Activated CD8-positive, alpha-beta memory T cell treated with anti-CD3 and anti-CD28 coated beads, Interleukin-2, amount 50 U/mL, for 48 hours (primary cell): ENCODE measurements around the gene NAXD.
A peak's percentile ranks its signal among the peaks of the same experiment; 100 is the strongest.
"Not testable (repeated sequence)": the region's sequence is repeated elsewhere in the genome, so short reads cannot be mapped to it uniquely, and the experiment has no call there.

Source experiments
- DNase-seq: peaks from one replicate; pipeline ENCODE4 v3.0.0-alpha.2; 2020

Gene NAXD

DNA sequence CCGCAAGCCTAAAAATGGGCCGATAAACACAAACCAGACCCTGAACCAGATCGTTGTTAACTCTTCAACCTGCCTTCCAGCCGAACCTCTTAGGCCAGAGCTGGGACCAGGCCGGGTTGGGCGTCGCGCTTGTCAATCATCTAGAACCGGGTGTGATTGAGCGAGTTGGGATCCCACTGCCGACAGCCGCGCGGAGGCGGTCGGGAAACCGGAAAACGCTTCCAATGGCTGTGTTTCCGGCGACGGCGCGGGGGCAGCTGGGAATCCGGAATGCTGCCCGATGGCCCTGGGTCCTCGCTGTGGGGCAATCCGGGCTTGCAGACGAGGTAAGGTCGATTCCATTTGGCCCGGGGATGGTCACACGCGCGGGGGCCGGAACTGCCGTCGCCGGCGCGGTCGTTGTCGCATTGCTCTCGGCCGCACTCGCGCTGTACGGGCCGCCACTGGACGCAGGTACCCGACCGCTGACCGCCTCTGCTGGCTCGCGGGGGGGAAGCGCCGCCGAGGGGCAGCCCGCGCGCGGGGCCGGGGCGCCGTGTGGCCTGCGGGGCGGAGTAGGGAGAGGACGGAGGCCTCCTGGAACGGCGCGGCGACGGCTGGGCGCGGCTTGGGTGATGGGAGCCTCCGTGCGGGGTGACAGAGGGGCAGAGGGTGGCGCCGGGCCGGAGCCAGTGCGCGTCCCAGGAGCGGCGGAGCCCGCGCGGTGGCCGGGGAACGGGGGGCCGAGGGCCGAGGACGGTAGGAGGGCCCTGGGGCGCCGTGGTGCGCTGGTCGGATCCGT is at the start of gene NAXD:
Gene NAXD (plus strand): TSS at position 224 of the 781 bp plus-strand sequence. CDS start 57 bp downstream, at position 281.
- peak; percentile 90 for DNase-seq

DNA sequence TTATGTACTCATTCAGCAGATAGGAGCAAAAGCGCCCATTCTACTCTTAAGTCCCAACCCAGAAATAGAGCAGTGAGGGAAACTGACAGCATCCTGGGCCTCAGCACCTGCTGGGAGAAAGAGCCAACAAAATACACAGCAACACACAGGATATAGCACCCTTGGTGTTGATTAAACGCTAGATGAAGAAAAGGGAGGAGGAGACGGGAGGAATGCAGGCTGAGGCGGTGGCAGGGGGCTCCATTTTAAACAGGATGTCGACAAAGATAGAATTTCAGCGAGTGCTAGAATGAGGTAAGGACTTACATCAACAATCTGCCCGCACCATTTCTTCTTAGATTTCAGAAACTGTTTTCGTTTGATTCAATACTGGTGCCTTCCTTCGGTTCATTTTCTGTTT is 49.2 kb upstream of the NAXD start:
- no peak for DNase-seq

DNA sequence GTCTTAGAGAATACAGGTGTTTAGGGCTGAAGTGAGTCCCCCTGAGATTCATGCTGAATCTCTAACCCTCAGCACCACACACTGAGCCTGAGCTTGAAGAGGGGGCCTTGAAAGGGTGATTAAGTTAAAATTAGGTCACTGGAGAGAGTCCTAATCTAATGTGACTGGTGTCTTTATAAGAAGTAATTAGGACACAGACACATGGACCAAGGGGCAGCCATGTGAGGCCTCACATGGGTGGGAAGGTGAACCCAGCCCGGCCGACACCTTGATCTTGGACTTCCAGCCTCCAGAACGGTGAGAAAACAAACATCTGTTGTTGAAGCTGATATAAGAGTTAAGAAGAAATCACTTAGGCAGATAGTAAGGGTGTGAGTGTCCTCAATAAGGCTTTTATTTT is 46.7 kb upstream of the NAXD start:
- no peak for DNase-seq

DNA sequence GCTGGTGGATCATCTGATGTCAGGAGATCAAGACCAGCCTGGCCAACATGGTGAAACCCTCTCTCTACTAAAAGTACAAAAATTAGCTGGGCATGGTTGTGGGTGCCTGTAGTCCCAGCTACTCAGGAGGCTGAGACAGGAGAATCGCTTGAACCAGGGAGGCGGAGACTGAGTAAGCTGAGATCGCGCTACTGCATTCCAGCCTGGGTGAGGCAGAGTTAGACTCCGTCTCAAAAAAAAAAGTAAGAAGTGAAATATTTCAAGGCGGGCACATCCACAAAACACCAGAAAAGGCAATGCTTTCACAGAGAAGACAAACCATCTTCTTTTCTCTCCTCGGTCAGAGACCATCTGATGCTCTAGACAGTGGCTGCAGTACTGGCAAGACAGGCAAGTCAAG is 45.4 kb upstream of the NAXD start:
- DNase-seq = not testable (repeated sequence)

DNA sequence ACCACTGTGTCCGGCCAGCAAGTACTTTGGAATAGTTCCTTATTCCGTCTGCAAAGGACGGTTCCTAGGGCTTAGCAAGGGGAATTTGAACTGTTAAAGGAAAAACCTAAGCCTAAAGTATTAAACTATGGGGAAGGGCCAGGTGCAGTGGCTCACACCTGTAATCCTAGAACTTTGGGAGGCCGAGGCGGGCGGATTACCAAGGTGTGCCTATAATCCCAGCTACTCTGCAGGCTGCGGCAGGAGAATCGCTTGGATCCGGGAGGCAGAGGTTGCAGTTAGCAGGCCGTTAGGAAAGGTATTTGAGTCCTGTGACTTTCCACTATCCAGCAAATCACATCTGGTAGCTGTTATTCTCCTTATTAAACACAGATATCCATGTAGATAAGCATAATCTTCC is 44.5 kb upstream of the NAXD start:
- DNase-seq = no peak

DNA sequence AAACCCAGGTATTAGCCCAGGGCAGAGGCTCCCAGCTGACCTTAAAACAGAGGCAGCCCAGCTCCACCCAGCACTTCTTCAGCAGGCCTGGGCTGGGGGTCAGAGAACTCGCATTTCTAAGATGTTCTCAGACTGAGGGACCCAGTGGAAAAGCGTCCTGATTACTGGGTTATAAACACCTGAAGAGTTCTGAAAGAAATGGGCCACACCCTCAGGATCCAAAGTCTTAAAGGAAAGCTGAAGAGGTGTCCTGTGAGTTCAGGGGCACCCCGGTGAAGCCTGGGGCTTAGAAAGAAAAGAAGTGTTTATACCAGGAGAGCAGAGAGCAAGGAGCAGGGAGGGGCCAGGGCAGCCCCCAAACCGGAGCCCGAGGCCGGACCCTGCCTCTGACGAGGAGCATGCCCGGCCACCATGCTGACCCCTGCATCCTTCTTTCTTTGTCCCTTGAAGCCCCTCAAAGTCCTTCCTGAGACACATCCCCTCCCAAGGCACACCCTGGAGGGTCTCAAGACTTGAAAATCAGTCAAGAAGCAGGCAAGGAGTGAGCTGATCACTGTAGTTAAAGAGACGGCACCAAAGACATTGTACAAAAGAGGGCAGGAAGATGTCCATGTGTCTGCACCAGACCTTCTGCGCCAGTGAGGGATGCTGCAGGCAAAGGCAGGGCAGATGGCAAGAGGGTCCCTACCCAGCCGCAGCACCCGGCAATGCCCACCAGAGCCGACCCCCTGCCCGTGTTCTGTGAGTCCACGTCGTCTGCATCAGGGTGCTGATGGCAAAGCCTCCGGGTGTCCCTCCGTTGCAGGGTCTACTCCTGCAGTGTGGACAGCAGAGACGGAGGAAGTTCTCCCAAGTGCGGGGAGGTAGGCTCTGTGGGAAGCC is 43.2 kb upstream of the NAXD start:
- no peak for DNase-seq

DNA sequence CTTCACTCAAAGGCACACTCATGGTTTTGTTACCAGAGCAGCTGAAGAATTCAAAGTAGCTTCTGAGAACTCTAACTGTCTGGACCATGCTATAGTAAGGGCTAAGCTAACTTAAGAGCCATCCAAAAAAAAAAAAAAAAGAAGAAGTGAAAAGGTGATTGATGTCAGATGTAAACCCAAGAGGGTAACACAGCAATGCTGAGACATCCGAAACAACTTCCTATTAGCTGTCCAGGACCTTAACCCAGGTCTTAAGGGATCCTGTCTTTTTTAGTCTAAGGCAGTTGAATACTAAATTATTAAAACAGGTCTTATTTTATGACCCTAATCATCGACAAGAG is 42.6 kb upstream of the NAXD start:
- DNase-seq = no peak

DNA sequence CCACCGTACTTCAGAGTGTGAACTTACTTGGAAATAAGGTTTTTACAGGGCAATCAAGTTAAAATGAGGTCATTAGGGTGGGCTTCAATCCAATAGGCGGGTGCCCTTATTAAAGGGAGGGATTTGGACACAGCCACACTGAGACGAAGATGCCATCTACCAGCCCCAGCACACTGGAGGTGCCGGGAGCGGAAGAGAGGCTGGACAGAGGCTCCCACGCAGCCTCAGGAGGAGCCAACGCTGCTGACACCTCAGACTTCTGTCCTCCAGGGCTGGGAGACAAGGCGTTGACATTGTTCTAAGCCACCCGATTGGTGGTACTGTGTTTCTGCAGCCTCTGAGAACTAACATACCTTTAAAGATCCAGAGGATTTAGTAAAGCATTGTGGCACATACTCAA is 41.2 kb upstream of the NAXD start:
- DNase-seq = no peak

DNA sequence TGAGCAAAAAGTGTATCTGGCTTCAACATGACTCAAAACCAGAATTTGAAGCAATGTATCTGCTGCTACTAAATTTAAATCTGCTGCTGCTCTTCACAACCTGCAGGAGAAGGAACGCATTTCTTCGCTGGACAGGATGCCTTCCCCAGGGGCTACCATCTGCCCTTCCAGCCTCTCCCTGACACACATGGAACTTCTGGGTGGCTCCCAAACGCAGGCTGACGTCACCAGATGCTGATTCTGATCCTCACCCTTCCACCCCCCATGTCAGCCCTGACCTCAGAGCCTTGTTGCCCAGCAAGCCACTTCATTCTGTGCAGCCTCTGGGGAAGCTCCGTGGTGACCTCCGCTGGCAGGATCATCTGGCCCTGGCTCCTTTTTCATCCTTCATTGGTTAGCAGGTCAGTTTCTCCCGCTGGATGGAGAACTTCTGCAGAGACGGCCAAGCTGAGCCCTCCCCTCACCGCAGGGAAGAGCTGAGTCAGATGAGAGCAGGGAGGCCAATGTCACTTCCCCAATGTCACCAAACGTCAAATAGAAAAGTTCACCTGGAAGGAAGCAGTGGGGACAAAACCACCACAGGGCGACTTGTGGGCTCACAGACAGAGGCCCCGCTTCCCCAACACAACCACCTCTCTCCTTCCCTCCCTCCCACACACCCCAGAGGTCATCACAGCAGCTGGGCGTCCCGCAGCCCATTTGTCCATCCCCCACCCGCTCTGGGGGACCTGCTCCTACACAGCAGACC is 39.8 kb upstream of the NAXD start:
- no peak for DNase-seq

DNA sequence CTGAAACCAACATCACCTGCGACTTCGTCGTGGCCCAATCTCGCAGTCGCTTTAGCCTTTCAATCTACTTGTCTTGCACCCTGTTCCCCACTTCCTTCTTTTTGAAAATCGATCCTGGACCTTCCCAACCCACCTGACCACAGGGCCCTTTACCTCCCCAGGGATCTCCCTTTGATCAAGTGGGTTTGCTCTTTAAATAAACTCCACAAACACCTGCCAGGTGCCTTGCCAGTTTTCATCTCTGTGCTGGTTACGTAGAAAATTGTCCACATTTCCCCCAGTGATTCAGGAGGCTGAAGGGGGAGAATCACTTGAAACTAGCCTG is 39.3 kb upstream of the NAXD start:
- DNase-seq = no peak

DNA sequence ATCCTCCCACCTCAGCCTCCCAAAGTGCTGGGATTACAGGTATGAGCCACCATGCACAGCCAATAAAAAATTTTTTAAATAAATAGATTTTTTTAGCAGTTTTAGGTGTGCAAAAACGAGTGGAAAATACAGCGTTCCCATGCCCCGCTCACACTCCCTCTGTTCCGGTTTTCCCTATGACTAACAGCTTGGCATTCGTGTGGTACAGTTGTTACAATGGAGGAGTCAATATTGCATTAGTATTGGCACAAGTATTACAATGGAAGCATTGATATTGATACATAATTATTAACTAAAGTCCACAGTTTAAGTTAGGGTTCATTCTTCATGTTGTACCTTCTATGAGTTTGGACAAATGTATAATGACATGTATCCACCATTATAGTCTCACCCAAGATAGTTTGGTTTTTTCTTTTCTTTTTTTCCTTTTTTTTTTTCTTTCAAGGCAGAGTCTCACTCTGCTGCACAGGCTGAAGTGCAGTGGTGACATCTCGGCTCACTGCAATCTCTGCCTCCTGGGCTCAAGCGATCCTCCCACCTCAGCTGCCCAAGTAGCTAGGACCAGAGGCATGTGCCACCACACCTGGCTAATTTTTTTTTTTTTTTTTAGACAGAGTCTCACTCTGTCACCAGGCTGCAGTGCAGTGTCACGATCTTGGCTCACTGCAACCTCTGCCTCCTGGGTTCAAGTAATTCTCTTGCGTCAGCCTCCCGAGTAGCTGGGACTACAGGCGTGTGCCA is 38.4 kb upstream of the NAXD start:
- no peak for DNase-seq

DNA sequence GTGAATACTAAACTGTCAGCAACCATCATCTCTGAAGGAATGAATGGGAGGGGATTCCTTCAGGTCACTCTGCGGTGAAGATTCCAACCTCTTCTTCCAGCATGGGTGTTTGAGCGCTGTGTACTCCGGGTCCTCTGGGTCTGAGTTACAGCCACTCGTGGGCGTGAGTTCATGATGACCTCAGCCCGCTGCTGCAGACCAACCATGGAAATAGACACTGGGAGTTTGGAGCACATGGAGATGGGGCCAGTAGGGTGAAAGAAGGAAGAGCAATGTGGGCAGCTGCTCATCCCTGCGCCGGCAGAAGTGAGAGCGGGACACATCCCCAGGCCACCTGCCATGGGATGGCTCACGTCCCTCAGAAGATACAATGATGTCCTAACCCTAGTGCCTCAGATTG is 37.0 kb upstream of the NAXD start:
- DNase-seq = no peak

DNA sequence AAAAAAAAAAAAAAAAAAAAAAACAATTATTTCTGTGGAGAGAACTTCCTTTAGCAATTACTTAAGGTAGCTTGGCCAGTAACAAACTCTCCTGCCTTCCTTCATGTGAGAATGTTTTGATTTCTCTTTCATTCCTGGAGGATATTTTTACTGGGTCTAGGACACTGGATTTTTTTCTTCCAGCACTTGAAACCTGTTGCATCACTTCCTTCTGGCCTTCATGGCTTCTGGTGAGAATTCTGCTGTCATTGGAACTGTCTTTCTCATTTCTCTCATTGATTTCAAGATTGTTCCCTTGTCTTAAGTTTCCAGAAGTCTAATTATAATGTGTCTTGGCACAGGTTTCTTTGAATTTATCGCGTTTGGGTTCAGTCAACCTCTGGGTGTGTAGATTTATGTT is 34.5 kb upstream of the NAXD start:
- DNase-seq = no peak

DNA sequence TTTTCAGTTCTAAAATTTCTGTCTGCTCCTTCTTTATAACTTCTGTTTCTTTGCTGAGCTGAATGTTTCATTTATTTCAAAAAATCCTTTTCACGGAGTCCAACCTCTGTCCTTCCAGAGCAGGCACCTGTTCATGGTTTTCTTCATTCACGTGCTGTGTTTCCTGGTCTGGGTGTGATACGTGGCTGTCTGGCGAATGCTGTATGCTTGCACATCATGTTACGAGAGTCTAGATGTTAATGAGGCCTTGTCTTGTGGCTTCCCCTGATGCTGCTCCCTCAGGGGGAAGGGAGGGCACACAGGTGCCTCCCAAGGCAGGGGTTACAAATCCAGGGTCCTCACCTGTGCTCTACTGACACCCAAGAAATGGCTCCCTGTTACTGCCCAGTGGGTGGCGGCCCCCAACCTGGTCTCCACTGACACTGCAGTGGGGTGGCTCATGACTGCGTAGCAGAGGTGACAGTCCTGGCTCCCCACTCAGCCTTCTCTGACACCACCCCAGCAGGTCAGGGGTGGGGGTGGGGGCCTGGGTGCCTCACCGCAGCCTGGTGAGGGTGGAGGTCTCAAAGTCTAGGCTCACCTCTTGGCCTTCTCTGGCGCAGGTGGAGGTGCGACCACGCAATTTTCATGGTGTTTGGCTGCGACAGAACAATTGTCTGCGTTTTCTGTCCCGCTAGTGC is 33.7 kb upstream of the NAXD start:
- DNase-seq = no peak

DNA sequence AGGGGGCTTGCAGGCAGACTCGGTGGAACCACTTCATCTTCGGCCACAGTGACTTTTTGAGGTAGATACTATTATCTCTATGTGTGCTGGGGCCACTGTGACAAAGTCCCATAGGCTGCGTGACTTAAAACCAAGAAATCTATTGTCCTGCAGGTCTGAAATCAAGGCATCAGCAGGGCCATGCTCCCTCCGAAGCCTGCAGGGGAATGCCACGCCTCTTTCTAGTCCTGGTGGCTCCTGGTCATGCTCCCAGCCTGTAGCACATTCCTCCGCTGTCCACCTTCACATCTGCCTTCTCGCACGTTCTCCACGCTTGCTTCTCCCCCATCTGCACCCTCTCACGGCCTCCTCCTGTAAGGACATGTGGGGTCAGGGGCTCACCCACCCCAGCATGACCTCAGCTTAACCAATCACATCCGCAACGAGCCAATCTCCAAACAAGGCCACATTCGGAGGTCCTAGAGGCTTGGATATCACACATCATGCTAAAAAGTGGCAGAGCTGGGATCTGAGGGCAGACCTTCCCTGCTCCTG is 32.9 kb upstream of the NAXD start:
- no peak for DNase-seq

DNA sequence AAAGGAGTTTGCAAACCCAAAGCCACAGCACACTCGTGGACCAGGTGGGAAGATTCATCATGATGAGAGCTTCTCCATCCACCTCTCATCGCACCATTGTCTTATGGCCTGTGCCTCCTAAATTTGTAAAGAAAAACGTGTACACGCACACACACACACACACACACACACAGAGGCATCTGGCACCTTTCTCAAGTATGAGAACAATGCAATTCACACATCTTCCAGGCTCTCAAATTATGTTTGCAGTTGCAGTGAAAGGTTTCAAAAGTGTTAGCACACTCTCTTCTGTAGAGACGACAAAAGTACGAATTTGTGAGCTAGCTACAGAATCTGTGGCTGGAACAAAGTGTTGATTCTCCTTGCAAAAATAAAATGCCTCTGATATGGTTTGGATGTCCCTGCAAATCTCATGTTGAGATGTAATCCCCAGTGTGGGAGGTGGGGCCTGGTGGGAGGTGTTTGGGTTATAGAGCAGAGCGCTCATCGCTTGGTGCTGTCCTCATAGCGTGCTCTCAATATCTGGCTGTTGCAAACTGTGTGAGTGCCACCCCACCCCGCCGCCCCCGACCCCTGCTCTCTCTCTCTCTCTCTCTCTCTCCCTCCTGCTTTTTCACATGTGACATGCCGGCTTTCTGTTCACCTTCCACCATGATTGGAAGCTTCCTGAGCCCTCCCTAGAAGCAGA is 32.0 kb upstream of the NAXD start:
- no peak for DNase-seq

DNA sequence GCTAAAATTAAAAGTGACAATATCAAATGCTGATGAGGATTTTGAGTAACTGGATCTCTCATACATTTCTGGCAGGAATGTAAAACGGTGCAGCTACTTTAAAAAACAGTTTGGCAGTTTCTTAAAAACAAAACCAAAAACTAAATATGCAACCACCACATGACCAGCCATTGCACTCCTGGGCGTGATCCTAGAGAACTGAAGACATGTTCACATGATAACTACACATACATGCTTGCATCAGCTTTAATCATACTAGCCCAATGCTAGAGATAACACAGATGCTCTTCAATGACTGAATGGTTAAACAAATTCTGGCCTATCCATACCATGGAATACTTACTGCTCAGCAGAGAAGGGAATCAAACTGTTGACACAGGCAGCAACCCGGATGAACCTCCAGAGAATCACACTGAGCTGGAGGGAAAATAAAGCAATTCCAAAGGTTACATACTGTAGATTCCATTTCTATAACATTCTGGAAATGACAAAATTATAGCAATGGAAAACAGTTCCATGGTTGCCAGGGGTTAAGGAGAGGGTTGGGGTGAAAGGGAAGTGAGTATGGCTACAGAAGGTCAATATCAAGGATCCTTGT is 25.5 kb upstream of the NAXD start:
- DNase-seq = no peak

DNA sequence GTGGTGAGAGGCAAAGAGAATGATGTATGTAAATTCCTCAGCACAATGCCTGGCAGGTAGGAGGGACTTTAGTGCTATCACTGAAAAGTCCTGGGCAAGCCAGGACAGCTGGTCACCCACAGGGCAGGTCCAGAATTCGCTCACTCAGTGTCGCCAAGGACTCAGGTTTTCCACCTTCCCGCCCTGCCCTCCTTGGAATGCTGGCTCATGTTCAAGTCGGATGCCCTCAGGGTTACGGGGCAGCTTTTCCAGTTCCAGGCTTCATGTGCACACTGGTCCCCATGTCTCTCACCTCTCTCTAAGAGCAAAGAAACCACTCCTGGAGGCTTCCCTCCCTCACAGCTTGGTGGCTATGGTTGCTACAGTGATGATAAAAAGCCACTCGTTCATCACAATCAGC is 24.8 kb upstream of the NAXD start:
- DNase-seq = no peak

DNA sequence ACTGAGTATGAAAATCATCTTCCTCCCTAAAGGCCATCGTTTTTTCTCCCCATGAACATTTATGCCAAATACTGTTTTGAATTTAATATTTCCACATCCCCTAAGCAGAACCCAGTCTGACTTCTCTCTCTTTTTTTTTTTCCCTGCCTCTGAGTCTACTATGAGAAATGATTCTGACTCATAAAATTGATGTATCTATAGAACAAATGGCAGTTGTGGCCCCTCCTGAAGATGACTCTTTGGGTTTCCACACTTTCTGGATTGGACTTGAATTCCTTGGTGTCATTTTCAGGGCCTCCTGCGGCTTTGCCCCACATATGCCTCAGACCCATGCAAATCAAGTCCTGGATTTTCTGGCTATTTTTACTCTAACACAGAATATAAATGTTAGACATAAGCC is 22.7 kb upstream of the NAXD start:
- DNase-seq = no peak

DNA sequence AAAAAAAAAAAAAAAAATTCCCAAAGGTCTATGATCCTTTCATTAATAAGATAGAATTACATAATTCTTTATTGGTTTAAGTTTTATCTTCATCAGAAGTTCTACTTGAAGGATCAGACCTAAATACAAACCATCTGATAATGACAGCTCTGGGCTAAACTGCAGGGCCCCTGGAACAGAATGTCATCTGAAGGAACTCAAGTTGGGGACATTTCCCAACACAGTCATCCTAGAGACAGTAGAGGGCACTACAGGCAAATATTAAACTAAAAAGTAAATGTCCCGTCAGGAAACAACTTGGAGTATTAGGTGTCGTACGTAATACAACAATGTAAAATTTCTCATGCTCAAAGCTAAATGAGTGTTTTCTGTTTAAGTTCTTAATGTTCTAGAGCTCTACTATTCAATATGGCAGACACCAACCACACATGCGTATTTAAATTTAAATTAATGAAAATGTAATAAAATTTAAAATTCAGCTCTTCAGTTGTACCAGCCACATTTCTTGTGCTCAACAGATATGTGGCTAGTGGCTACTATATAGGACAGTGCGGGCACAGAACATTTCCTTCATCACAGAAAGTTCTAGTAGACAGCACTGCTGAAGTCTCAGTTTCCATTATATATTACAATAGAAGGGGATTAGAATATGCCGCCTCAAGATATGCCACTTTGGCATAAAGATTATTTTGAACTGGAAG is 21.8 kb upstream of the NAXD start:
- DNase-seq = no peak
